NCI-H1930 (cell line): ENCODE results near the gene PLEKHA5.

ENCODE experiments used
- DNase-seq, 2 experiments: peaks; one replicate each; lab custom pipeline; 2025; lab: John Stamatoyannopoulos, UW

Gene PLEKHA5

DNA sequence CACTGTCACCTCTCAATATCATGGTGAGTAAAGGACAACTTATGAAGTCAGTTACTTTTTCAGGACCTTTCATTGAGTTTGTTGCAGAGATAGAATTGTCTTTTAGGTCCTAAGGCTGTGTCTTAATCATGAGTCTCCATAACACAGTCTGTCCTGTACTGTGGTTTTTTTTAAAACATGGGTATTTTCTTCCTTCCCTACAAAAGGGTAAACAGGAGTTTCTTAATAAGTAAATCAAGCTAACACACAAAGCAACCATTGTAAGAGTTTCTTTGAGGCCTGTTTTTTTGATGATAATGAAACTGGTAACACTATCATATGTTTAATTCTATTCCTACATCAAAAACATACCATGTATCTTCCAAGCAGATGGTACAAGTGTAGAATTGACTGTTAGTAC, 101.4 kb downstream of the PLEKHA5 start:
- no peak for DNase-seq

DNA sequence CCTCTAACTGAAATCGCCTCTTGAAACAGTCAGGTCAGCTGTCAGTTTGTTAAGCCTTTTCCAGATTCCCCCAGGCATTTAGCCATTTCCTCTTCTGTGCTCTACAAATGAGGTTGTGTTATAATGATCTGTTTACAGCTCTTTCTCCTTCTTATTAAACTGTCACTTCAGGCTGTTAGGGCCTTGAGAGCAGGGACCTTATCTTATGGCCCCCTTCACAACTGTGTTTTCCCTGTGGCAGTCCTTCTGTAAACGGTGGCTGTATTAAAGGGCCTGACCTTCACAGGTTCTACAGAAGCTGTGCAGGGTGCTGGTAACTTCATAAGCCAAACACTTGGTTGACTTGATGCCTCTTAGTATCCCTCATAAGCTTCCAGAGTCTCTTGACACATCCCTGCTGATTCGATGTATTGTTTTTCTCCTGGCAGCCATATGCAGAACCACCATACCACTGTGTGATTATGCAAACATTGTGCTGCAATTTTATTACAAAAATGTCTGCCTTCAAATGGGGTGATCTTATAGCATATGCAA, 104.7 kb downstream of the PLEKHA5 start:
- DNase-seq = no peak

DNA sequence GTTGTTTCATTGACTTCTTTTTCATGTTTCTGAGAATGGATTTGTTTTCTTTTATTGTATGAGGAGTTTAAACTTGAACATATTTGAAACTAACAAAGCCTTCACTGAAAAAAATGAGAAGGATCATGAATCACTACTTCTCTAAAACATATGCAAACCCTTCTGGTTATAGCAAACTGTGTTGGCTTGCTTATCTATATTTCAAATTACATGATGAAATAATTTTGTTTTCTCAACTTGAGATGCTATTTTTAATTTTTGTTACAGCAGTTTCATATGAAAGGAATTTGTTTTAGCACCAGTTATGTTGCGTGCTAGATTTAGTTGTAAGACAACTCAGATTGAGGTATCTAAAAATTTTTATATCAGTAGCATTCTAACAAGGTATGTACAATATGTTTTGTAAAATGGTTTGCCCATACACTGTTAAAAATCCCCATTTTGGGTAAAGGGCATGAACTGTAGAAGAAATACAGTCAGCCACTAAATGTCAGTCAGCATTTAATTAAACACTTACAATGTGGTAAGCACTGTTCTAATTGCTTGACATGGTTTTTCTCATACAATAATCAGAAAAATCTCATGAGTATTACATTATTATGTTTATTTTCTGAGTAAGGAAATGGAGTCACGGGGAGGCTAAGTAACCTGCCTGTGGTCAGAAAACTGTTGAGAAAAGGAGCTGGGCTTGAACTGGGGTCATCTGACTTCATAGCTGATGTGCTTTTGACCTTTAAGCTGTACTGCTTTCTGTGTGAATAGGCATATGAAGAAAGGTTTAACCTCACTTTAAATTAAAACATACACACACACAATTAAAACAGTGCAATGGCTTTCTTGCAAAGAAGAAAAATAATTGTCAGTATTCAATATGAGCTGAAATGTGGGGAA, 105.7 kb downstream of the PLEKHA5 start:
- no peak for DNase-seq

DNA sequence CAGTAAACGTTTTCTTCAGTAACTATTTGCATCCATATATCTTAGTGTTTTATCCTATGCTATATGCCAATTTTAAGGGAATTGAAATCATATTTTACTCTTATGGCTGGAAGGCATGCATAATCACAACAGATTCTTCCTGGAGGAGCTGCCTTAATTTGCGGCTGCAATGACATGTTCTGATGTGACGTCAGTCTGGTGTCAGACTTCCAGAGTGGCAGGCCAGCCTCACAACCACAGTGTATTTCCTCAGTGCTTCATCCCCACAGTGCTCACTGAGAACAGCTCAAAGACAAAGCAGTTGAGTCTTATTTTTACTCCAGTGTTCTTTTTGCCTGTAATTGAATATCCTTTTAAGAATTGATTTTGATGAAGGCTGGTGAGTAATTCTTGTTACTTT, 107.1 kb downstream of the PLEKHA5 start:
- no peak for DNase-seq

DNA sequence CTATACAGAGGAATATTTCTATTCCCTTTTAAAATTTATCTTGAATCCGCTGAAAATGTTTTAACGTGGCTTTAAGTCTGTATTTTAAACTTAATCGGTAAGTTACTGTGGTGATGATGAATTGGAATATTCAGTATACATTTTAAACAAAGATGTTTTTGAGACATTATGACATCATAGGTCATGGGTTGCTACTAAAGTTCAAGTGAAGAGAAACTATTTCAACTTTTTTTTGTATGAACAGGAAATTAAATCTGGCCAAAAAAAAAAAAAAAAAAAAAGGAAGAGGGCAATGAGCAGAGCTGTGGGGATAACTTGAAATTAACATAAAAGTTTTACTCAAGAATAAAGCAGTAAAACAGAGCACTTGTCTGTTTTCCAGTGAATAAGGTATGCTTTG, 109.0 kb downstream of the PLEKHA5 start:
- no peak for DNase-seq

DNA sequence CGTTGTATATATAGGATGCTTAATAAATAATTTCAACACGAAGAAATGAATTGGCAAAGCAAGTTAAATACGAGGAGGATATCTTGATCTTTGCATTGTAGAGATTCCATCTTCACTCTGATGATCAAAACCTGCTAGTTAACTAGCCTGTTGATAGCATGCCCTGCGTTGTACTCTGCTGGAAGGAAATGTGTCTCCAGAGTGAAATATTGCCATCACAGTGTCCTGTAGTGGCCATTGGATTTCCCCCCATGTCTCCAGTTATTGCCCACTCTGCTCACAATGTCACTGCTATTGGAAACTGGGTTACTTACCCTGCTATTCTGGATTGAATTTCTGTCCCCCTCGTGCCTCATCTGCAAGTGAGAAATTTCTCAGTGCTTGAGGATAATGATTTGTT, 109.6 kb downstream of the PLEKHA5 start:
- DNase-seq = no peak

DNA sequence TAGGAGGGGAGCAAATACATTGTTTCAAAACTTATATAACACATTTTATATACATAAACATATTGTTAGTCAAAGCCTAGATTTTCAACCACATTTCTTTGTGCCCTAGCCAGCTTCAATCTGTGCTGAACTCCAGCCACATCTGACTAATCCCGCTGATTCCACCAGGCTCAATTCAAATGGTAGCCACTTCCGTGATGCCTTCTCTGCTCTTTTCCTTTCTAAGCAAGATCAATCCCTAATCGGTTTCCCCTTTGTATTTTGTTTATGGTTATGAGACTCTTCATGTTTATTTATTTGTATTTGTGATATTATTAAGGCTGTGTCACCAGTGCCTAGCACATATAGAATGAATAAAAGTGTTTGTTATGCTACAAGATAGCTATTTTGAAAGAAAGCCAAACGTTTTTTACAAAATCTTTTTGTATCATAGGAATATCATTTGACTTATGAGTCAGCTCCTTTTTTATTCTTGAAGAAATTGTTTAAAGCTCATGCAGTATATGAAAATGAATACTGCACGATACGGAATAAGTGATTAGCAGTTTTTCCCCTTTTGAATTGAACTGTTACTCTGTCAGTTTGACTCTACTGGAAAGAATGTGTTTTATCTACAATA, 110.2 kb downstream of the PLEKHA5 start:
- DNase-seq = no peak

DNA sequence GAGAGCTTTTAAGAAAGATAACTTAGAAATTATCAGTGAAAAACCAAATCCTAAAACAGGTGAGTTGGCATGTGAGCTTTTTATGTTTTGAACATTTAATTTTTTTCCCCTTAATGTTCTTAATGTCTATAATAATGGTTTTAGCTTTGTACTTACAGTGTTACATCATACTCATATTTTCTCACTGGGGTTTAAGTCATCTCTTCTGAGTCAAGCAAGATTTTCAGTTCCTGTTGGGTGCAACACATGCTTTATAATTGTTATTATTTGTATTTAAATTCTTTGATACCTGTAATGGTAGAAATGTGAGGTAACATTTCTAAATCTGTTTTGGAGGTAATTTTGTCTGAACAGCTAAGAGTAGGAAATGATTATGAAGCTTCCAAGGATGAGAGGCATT, 113.0 kb downstream of the PLEKHA5 start:
- no peak for DNase-seq

DNA sequence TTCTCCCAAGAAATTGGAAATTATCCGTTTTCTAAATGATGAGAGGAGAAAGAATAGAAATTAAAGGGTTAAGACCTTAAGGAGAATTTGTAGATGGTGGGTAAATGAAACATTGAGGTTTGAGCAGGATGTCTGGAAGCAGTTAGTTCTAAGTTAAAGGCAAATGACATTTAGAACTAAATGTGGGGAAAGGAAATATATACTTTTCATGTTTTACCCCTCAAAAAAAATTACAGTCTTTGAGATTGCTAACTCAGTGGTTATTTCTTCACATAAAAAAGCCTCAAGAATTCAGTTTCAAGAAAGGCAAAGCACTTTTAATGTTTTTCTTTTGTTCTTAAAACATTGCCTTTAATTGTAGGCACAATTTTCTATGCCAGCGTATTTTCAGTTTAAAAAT, 114.0 kb downstream of the PLEKHA5 start:
- DNase-seq = no peak

DNA sequence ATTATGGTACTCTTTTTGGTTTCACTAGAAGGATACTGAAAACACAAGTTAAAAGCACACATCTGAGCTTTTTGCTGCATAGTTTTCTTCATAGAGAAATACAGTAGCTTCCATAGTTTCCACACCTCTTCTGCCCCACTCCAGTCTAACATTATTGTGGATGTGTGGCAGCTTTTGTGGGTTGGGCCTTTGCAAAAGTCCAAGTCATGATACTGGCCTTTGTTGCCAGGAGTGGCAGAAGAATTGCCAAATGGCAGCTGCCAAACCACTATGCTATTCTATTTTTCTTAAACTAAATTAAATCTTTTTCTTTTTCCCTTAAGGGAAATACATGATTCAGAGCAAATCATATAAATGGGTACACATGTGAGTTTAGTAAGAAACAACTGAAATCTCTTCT, 114.8 kb downstream of the PLEKHA5 start:
- no peak for DNase-seq

DNA sequence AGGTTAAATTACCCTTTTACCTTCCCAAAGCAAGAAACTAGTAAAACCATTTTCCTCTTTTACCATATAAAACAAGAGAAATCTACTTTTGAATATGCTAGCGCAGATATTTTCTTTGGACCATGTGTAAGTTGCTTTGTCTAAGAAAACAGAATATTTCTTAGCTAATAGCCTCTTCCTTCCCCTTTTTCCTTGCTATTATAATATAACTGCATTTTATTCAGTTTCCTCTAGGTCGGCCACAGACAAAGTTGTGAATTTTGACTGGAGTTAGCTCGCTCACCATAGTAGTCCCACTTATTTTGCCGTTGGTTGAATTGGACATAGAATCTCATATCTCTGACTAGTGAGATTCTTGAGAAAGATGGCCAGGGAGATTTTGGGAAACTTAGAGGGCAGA, 115.6 kb downstream of the PLEKHA5 start:
- no peak for DNase-seq

DNA sequence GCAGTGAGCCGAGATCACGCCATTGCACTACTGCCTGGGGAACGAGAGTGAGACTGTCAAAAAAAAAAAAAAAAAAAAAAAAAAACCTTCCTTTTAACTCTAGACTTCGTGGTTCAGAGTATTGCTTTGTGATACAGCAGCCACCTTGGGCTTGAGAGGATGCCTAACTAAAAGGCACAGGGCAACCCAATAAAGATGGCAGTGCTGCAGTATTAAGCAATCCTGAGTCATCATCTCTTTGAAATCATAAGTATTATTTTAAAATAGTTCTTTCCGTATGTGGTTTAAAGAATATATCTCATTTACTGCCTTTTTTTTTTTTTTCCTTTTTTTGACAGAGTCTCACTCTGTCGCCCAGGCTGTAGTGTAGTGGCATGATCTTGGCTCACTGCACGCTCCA, 116.1 kb downstream of the PLEKHA5 start:
- DNase-seq = no peak

DNA sequence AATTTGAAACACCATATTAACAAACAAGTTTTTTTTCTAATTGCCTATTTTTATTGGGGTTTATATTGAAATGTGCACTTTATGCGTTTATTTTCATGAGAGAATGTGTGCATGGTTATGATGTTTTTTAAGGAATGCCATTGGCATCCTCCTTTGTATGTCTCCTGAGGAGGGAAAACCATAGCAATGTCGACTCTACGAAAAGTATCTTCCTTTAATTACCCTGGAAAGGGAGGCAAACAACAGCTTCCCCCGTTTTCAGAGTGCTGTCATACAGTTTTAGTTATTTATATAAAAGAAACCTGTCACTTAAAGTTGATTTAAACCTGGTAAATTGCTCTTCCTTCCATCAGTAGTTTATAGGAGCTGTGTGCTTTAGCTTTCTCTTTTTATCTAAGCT, 117.4 kb downstream of the PLEKHA5 start:
- no peak for DNase-seq

DNA sequence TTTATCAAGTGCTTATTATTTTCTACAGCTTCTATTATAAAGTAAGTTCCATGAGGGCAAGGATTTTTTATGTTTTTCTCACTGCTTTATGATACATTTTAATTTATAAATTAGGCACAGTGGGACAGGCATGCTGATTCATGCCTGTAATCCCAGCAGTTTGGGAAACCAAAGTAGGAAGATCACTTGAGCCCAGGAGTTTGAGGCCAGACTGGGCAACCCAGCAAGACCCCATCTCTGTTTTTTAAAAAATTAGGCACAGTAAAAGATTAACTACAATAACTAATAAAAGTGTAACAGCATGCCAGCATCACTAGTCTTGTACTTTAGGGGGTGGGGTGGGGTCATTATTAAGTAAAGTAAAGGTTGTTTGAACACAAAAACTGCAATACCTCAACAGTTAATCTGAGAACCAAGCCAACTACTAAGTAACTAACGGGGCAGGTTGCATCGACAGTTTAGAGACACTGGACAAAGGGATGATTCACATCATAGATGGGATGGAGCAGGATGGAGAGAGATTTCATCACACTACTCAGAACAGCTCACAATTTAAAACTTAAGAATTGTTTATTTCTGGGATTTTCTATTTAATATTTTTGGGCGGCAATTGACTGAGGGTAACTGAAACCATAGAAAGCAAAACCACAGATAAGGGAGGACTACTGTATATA, 119.5 kb downstream of the PLEKHA5 start:
- no peak for DNase-seq

DNA sequence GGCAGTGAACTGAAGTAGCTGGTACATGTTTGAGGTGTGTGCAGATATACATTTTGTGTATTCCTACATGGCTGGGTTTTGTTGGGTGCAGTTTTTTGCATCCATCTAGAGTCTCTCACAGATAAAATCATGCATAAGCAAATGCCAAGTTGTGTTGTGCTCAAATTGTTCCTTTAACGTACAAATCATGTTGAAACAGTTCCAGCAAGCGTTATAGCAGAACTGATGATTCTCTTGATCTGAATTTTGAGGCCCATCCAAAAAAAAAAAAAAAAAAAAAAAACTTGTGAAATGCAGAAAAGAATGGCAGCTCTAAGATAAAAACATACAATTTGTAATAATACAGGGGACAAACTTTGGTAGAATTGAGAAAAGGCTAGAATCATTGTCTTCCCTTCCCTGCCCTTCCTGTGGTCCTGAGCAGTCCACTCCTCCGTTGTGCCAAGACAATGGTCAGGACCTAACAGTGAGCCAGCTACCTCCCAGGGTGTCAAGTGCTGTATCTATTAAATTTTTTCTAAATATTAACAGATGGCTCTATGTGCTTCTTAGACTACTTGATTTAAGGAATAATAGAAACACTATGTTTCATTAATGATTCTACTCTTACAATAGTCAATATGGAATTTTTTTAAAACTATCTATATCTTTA, 122.1 kb downstream of the PLEKHA5 start:
- no peak for DNase-seq

DNA sequence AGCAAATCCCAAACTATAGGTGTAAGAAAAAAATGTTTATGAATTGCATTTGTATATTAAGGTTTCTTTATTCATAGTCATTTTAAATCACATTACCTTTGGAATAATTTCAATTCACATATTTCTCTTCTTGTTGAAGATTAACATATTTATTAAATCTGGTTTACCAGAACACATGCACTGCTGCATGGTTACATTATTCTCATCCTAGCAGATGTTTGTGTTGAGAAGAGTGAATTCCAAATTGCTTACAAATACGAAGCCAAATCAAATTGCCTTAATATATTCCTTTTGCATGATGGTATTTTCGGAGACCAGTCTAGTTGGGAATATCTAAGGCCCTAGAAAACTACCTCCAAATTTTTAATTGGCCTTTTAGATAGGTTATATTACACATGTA, 130.6 kb downstream of the PLEKHA5 start:
- no peak for DNase-seq

DNA sequence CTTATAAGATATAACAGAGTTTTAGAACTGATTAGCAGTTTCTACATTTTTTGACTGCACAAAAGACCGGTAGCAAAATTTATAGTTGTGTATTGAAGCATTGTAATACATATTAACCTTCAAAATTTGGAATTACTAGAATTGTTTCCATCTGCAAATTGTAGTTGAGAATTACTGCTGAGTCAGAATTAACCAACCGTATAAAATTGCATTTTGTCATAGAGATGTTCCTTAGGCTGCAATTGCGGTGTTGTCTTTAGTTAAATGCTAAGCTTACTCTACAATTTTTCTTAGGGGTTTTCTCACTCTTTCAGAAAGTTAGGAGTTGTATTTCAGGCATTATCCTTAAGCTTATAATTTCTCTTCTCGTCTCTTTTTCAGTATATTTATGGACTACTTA, 132.2 kb downstream of the PLEKHA5 start:
- DNase-seq = no peak

DNA sequence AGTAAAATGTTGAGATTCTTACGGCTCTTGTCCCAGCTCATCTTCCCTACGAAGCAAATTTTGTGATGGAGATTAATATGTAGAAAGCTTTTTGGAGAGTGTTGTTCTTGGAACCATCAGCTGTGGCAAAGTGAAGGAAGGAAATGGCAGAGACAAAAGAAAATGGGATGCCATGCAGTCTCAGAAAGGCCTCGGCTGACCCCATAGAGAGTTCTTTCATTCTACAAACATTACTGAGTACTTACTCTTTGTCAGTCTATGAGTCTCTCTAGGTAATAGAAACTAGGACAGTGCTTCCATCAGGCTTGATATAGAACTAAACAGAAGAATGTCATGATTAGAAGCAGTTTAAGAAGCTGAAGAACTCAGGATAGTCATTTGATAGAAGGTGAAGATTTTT, 134.1 kb downstream of the PLEKHA5 start:
- DNase-seq = no peak

DNA sequence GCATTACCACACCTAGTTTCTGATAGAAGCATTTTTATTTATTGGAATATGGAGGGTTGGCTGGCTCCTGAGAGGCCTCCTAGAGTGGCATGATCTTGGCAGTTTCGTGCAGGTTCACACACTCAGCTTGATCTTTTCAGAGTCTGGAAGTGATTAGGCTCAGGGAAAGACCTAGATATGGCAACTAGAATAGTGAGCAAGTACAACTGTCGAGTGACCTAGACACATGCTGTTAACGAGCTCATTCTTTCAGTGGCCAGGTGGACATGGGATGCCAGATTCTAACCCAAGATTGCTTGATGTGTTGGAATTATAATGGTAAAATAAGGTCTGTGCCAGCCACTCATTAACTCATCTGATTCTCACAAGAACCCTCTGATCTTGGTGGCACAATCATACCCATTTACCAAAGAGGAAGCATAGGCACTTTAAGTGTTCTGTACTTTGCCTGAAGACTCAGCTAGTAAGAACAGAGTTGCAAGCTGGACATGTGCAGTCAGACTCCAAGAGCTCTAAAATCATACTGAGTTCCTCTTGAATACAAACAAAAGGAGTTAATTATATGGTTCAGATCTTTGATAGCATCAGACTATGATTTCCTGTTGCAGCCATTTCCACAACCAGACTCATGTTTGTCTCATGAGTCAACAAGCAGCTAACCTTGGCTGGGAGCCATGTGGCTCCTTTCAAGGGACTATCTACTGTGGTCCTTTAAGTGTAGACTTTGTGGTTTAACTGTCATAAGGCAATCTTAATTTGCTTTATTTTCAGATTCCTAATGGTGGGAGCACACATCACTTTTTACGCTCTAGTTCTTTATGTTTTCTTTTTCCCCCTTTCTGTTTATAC, 144.2 kb downstream of the PLEKHA5 start:
- no peak for DNase-seq

DNA sequence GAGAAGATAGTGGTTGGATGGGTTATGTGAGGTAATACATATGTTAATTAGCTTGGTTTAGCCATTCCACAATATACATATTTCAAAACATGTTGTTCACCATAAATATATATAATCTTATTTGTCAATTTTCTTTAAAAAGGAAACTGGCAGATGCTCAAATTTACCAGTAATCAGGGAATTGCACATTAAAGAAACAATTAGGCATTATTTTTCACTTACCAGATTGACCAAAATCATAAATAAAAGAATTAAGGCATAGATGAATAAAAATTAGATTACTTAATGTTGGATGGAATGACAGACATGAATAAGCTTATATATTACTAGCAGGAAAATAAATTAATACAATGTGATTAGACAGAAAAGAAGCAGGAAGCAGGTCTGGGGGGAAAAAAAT, 147.2 kb downstream of the PLEKHA5 start:
- DNase-seq = no peak

DNA sequence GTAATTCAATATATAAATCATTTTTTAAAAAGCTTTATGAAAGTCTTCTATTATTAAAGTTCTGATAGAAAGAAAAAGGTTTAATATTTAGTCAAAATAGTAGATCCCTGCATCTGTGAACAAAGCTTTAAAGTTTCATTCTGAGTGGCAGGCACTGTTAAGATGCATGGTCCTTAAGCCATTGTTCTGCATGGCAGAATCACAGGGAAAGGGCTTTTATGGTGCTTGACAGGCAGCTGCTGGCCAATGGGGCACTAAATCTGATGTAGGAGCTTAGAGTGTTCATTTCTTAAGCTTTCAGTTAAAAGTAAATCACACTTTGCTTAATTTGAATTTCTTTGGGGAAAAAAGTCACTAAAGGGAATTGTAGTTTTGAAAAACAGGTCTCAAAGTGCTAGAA, 148.2 kb downstream of the PLEKHA5 start:
- DNase-seq = no peak
